ENCODE data around the gene CEP126.

Gene CEP126, protein sequence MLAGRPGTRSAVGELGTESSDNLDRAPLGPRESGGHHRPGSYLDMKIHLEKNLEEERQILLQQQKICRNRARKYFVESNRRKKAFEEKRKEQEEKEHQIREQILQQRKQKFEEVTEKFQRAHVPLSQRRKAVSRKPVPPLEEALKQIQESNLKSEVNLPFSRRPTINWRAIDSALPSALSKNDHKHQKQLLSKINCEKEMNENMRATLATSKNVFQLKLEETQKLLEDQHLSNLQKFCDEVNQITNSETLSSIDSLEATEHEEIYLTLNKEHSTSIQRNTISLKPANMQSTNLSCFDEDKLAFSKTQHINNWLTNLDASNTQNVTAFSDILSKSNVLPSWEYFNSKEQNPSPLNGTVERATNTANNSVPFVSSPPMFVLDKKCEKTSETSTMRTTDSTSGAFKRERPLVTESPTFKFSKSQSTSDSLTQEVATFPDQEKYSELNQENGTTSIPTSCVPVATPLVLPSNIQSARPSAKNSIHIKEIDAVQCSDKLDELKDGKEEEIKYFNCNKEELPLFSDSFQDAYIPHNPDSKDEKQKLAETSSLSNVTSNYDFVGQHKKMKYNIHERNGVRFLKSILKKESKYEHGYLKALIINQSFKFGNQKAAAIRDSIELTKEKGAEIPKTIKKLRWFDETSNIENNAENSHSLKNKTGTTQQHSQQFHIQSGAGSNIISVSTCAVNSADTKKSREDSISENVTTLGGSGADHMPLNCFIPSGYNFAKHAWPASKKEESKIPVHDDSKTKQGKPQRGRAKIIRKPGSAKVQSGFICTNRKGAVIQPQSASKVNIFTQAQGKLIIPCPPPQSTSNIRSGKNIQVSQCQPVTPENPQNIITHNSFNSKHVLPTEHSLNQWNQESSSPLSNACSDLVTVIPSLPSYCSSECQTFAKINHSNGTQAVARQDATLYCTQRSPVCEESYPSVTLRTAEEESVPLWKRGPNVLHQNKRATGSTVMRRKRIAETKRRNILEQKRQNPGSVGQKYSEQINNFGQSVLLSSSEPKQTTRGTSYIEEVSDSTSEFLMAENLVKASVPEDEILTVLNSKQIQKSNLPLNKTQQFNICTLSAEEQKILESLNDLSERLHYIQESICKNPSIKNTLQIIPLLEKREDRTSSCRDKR

DNA sequence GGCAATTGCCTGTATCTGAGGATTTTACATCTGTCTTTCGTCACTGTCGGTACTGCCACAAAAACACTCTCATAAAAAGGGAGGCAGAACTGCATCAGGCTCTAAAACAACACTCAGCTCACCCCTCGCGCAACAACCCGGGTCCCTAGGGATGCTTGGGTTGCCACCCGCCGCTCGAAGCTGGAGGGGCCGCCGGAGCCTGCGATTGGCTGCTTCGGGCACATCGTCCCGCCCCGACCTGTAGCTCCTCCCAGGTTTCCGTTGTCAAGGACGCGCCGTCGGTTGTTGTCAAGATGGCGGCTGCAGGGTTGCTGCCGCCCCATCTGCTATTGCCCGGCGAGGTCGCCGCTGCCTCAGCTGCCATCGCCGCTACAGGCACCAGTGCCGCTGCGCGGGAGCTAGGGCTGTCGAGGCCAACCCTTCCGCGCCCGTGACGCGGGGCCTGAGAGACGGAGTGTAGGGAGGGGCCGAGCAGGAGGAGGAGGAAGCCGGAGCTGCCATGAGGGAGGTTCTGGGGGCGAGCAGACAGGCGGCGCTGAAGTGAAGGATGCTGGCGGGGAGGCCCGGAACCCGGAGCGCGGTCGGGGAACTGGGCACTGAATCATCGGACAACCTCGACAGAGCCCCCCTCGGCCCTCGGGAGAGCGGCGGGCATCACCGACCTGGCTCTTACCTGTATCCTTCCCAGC, at the start of gene CEP126:
TSS of gene CEP126 (plus strand) at position 273 of the 689 bp plus-strand sequence. CDS start at position 548, 275 bp downstream.
- DNase-seq: peak; percentile 83

DNA sequence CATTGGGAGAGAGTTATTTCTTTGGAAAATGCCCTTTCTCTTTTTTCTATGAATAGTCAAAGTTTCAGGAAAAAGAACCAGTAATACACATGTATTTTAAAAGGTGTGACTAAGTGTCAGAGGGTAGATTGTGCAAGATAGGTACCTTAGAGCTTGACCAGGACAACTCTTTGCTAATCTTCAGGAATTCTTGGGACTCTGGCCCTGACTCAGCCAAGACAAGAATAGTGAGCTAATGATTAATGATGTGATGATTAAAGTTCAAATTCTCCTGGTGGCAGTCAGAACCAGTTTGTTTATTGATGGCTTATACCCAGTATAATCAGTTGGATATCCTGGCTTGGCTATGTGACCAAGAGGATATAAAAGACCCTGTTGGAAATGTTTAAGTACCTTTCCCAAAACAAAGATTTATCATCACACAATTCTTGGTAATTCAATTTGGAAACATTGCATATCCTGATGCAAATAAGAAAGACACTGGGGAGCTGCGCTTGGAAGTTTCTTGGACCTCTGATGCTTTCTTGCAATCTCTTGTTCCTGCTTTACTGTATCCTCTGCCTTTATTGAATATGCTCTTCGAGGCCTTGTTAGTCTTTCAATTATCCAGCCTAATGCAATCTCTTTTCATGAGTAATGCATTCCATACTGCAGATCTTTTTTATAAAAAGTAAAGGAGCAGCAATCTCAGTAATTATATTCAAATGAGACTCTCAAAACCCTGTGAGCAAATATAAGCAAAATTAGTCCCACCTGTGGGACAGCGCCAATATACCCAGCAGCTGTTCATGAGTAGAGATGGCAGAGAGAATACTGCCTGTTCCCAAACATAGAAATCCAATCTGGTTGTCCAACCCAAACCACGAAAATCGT, 48.0 kb upstream of the CEP126 start:
- peak; percentile 74 for DNase-seq

DNA sequence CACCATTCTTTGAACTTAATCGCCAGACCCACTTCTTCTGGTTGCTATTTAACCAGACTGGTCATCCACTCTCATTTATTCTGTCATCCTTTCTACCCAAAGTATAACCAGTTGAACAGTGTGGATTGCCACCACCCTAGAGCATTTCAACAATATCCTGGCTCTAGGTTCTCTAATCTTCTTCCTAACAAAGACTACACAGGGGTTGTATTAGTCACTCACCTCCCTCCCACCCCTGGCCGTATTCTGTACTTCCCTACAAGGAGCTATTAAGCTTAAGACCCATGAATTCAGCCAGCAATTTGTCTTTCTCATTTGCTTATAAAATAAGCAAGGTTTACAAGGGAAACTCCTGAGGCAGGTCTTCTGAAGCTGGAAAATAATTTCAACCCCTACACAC, 46.9 kb upstream of the CEP126 start:
- peak; percentile 26 for DNase-seq

DNA sequence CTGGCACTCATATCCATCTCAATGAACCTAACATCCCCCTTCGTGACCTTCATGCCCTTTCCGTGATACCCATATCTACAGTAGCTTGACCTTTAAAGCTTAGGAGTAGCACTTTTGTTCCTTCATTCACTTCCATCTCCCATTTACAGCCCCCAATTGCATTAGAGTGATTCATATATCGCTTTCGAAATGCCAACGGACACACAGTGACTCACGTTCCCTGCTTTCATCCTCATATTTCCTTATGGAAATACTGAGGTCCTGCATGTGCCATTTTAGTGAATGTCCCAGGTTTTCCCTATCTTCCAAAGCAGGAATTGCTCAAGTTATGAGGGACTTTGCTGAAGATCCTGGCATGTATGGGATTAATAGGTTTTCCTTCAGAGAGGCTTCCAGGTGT, 44.3 kb upstream of the CEP126 start:
- peak; percentile 71 for DNase-seq

DNA sequence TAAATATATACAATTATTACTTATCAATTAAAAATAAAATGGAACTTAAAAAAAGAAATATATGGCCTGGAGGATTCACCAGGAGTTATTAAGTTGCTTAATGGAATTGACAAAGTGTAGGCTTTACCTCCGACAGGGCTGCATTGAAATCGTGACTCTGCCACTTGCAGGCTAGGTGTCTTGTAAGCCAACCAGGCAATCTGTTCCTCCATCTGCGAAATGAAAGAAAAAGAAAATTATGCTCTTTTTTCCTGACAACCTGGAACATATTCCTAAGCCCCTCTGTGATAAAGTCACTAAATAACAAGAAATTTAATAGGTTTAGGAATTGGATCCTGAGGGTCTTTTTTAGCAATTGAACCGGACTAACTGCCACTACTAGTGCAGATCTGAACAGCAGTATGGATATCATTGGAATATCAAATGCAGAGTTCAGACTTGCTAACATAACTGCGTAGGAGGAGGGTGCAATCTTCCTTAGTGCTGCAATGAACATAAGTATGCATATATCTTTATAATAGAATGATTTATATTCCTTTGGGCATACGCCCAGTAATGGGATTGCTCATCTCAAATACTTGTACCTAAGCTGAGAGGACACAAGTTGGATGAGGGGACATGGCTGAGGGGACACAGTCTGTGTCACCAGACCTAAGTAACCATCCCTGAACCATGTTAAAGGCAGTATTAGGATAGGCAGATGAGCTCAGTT, 42.5 kb upstream of the CEP126 start:
- no peak for DNase-seq

DNA sequence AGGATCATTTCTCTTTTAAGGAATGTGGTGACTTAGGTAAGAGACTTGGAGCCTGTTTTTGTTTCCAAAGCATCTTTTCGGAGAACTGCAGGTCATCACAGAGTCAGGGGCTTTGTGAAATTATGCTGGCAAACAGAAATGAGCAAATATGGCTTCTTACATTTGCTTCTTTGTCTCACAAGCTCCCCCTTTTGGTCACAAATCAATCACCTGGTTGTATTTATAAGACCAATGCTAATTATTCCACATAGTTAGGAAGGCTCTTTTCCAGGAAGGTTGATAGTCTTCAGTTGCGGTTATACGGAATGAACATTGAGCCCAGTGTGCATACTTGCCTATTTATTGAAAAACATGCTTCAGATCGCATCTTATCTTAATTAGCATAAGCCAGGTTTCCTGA, 34.6 kb upstream of the CEP126 start:
- no peak for DNase-seq

DNA sequence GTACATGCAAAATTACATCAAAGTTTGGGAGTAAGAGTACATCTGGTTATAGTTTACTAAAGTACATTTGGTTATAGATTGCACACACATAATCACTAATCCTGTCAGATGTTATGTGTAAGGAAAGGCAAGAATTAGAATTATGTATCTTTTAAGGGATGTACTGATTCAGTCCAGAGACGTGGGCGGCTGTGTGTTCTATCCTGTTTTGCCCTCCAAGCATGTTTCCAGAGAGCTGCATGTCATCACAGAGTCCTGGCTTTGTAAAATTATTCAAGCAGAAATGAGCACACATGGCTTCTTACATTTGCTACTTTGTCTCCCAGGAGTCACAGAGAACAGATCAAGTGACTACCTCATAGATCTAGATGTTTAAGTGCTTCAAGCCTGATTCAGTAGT, 33.2 kb upstream of the CEP126 start:
- no peak for DNase-seq

DNA sequence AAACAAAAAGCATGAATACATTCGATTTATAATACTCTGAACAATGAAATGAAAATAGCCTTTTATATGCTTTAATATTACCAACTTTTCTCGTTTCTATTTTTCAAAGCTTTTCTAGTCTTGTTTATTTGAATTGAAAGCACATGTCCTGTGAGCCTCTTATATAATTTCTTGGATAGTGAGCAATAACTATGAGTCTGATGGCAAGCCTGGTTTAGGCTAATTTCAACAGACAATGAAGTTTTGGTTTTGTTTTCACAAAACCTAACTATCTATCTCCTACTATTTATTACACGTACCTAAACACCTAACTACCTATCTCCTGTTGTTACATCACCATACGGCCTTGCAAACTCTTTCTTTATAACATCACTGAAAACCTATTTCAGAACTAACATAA, 29.2 kb upstream of the CEP126 start:
- no peak for DNase-seq

DNA sequence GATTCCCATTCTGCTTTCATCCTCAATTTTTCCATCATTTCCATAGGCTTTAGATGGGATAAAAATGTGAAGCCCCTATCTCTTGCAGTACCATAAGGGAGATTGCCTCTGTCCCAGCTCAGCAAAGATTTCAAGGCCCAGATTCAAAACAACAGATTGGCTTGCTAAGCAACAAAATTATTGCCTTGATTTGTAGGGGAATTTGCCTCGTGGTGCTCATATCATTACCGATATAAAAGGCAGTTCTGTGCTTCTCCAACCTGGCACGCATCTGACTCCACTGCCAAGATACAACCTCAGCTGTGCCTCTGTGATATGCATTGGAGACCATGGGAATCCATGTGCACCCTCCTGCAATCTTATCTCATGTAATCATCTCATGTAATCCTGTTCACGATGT, 25.0 kb upstream of the CEP126 start:
- no peak for DNase-seq

DNA sequence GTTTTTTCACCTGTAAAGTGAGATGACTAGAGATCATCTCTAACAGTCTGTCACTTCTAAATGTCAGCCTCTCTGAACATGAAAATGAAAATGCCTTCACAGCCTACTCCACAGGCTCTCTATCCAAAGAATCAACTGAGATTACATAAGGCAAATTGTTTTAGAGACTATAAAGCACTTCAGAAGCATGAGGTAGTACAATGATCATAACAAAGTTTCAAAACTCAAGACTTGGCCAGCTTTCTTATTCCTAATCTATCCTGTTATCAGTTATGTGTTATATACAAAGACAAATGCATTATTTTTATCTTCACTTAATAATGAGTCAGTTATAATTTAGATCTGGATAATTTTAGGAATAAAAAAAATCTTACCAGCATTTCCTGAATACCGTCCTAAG, 20.3 kb upstream of the CEP126 start:
- DNase-seq: no peak

DNA sequence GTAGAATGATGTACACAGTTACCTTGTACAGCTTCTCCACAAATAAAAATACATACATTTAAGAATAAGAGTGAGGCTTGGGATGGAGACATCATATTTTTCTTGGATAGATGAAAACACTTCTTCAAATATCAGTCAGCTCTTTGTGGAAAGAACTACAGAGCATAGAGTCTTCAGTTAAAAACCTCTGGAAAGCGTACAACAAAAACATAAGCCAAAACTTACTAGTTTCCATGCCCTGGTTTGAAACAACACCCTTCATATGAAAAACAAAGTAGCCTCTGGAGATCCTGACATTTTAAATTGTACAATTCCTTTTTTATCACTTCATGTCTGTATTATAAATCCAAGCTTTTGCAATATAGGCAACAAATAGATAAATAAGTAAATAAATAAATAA, 7.0 kb upstream of the CEP126 start:
- DNase-seq: no peak

DNA sequence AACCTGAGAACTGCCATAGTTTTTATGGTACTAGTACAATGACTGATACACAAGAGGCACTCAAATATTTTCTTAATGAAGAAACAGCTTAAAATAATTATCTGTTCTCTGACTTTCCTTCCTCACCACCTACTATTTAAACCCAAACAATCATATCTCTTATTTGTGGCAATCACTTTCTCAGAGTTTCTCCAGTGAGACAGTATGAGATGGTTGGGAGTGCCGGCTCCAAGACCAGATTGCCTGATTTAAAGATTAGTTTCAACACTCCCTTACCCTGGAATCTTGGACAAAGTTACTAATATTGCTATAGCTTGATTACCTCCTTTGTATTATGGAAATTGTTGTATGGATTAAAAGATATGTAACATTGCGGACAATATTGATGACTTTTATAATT, 5.7 kb upstream of the CEP126 start:
- DNase-seq: no peak

DNA sequence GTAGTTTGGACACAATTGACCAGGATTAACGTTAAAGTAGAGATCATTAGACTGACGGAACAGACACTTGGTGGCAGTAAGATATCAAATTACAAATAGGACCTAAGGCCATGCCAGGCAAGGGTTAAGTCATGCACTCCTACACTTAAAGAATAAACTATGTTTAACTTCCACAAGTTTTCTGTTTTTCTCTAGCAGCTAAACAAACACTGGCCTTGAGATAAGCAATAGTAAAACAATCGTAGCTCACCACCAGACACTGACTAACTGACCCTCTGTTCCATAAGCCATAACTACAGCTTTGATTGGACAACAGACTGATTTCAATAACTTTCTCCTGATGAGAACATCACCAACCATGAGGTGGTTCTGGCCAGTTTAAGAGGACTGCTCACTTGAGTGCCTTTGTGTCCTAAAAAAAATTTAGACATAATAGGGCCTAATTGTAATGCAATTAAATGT, 2.0 kb upstream of the CEP126 start:
- DNase-seq: no peak

DNA sequence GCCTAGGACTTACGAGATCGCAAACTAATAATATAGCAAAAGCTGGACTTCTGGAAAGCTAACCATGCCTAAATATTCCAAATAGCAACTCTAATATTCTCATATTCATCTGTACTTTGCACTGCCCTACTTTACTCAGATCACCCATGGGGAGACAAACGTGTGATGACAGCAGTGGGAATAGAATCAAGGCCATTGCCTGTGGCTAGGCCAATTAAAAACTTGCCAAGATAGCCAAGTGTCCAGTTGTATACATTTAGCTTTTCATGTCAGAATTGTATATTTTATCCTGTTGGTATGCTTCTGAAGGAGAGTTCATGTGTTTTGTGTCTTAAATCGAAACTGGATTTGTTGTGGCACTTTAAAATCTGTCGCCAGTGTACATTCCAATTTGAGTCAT, 1.2 kb upstream of the CEP126 start:
- DNase-seq: no peak

DNA sequence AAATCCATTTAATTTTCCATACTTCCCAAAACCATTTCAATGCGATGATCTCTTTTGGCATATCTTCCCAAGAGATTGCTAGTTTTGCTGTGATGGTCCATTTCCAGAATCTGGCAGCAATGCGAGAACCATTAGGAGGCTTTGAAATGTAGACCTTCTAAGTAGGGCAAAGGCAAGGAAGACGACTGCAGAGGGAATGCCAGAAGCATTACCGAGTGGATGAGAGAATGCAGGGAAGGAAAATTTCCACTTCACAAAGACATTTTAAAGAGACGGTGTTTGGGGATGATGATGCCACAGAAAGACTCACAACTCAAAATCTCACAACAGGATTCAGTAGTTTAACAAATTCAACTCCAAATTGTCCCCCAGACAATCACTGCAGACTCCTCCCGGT, 471 bp upstream of the CEP126 start:
- DNase-seq: no peak

DNA sequence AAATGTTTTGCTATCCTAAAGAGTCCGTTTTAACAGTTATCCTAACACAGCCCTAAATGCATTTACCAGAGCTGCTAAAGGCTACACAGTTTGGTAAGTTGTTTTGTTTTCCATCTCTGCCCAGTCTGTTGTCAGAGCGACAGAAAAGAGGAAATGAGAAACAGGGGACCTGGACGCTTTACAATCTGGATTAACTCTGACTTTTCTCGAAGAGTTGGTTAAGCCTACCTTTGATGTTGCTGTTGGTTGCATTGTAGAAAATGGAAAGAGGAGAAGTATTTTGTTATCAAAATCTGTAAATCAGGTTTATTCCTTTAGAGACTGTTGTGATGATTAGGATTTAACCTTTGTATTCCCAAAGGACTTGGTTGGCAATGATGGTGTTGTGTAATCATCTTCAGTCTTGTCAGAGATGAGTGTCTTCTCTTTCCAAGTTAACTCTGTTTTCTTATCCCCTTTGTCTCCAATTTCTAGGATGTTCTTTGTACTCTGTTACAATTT, 1.0 kb downstream of the CEP126 start:
- no peak for DNase-seq

DNA sequence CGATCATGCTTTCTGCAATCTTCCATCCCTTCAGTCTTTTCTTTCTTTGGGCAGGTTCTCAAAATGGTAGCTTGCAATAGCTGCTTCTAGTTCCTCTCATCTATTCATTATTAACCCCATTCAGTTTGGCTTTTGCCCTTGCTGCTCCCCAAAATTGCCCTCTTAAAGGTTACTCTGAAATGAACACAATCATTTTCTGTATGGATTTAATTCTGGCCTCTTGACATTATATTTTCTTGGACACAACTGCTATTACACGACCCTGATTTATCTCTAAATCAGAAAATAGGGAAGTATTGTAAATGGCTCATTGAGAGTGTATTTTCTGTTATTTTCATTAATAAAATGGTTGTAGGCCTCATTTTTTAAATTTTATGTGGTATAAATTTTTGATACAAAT, 1.6 kb downstream of the CEP126 start, which contains the start of gene ANGPTL5:
TSS of gene ANGPTL5 (minus strand) at position 101 of the 400 bp plus-strand sequence. CDS start 8,613 bp downstream, outside the sequence.
- no peak for DNase-seq

DNA sequence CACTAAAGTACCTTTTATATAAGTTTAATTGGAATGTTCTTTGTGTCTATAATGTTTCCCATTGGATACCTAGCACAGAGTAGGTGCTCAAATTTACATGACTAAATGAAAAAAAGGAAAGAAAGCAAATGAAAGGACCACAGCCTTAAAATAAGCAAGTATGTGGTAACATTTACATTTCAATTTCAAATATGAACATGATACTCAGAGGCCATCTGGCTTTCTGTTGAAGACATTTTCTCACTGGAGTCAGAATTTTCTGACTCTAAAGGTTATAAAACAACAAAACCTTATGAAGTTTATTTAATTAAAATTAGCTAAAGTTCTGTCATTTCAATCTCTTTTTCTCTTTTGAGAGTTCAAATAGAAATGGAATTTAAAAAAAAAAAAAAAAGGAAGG, 2.4 kb downstream of the CEP126 start:
- no peak for DNase-seq

DNA sequence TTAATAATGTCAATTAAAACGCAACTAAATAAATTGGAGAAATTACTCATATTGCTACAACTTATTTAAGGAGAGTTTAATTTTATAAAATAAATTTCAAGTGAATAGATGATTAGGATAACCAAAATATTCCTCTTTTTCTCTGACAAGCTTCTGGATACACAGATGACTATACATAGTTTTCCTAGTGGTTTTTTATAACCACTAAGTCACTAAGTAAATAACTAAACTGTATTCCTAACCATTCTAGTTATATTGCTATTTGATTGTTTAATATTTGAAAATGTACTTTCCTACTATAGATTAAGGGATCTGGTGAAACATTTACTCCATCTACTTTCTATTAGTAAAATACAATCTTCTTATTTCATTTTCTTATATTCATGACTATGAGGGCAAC, 6.2 kb downstream of the CEP126 start:
- DNase-seq: no peak

DNA sequence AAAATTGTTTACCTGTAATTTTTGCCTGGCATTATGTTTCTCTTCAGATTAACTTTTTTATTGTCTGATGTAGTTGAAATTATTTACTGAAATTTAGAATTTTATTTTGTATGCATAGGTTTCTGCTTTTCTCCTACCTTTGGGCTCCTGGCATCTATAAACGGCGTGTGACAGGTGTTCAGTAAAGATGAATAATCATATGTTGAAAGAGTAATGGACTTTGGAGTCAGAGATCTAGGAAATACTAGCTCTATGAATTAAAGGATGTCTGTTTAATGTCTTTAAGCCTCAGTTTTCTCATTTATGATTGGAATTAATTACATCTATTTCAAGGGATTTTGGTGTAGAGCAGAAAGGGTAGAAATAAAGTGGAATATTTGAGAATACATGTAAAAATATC, 8.7 kb downstream of the CEP126 start:
- no peak for DNase-seq
